ENCODE results near the gene GANAB. TPM values are rescaled to one million over a fixed set of nuclear protein-coding genes. Genes with fewer than 3 reads are reported as not detected.

The GANAB gene
- total RNA-seq, 4 donors from 2014 or later: 76.0 to 118 (median 102) TPM

DNA sequence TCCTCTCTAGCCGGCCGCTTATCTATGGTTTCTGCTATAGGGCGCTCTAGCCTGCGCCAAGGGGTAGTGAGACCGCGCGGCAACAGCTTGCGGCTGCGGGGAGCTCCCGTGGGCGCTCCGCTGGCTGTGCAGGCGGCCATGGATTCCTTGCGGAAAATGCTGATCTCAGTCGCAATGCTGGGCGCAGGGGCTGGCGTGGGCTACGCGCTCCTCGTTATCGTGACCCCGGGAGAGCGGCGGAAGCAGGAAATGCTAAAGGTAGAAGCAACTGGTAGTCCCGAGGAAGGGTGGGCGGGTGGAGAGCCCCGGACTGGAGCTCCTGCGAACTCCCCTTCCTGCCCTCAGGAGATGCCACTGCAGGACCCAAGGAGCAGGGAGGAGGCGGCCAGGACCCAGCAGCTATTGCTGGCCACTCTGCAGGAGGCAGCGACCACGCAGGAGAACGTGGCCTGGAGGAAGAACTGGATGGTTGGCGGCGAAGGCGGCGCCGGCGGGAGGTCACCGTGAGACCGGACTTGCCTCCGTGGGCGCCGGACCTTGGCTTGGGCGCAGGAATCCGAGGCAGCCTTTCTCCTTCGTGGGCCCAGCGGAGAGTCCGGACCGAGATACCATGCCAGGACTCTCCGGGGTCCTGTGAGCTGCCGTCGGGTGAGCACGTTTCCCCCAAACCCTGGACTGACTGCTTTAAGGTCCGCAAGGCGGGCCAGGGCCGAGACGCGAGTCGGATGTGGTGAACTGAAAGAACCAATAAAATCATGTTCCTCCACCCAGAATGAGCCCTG lies 25.4 kb upstream of the GANAB start, which contains the start of the genes LBHD1 and UQCC3:
Gene LBHD1, minus strand, starts transcription at position 660 of the 782 bp plus-strand sequence. CDS start 2,236 bp downstream, outside the sequence.
Gene UQCC3, plus strand, starts transcription at position 66 of the 782 bp plus-strand sequence. Its CDS starts 73 bp downstream, at position 139.
- peaks cover 20% of the 10 kb centered on the region for H3K36me3 ChIP-seq
- TF ChIP-seq EP300 (IDR thresholded peaks at IDR 0.05): no peak
- peak in 1 of 3 donors; percentile 23 for TF ChIP-seq POLR2AphosphoS5 (IDR thresholded peaks at IDR 0.05)
- peak in 1 of 2 donors; percentile 50 for TF ChIP-seq POLR2A (IDR thresholded peaks at IDR 0.05)
- TF ChIP-seq, protein P1, sequence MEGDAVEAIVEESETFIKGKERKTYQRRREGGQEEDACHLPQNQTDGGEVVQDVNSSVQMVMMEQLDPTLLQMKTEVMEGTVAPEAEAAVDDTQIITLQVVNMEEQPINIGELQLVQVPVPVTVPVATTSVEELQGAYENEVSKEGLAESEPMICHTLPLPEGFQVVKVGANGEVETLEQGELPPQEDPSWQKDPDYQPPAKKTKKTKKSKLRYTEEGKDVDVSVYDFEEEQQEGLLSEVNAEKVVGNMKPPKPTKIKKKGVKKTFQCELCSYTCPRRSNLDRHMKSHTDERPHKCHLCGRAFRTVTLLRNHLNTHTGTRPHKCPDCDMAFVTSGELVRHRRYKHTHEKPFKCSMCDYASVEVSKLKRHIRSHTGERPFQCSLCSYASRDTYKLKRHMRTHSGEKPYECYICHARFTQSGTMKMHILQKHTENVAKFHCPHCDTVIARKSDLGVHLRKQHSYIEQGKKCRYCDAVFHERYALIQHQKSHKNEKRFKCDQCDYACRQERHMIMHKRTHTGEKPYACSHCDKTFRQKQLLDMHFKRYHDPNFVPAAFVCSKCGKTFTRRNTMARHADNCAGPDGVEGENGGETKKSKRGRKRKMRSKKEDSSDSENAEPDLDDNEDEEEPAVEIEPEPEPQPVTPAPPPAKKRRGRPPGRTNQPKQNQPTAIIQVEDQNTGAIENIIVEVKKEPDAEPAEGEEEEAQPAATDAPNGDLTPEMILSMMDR (IDR thresholded peaks at IDR 0.05): no peak
- H3K27me3 ChIP-seq: no peaks in the 10 kb centered on the region
- DNase-seq (ENCODE audit: low spot score in 2 of 2): peak; percentile 85 to 89
- H3K9me3 ChIP-seq: no peaks in the 10 kb centered on the region
- peaks cover 49% of the 10 kb centered on the region for H3K4me1 ChIP-seq
- peak within 1 kb of the TSS; percentile 89 for H3K27ac ChIP-seq
- peak within 1 kb of the TSS; percentile 86 for H3K4me3 ChIP-seq
- WGBS: 3% methylated on average over 10 of the region's 59 CpGs

DNA sequence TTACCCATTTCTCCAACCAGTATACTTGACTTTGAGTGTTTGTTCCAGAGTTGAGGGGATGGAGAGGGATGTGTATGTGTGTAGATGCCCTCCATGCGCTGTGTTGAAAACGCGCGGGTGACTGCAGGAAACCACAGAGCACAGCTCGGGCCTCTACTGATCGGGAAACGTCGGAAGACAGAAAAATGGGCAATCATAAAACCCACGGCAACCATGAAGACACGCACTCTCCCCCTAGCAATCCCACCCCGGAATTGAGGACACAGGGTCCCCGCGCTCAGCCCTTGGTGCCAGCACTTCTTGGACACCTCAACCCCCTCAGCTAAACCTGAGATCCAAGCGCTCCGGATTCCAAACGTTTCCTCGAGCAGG lies 24.8 kb upstream of the GANAB start:
- Histone ChIP-seq H3K27ac (peak overlapping the region; percentile 89), H3K4me3 (peak overlapping the region; percentile 86), H3K27me3 (no peaks in the 10 kb centered on the region), H3K4me1 (peaks cover 53% of the 10 kb centered on the region), H3K36me3 (peaks cover 18% of the 10 kb centered on the region), H3K9me3 (no peaks in the 10 kb centered on the region)
- DNase-seq (ENCODE audit: low spot score in 2 of 2): no peak
- WGBS: 0% methylated on average over 13 of the region's 17 CpGs
- TF ChIP-seq POLR2A (IDR thresholded peaks at IDR 0.05) (no peak), EP300 (IDR thresholded peaks at IDR 0.05) (no peak), POLR2AphosphoS5 (IDR thresholded peaks at IDR 0.05) (no peak)
- TF ChIP-seq, protein P1 (IDR thresholded peaks at IDR 0.05): no peak

DNA sequence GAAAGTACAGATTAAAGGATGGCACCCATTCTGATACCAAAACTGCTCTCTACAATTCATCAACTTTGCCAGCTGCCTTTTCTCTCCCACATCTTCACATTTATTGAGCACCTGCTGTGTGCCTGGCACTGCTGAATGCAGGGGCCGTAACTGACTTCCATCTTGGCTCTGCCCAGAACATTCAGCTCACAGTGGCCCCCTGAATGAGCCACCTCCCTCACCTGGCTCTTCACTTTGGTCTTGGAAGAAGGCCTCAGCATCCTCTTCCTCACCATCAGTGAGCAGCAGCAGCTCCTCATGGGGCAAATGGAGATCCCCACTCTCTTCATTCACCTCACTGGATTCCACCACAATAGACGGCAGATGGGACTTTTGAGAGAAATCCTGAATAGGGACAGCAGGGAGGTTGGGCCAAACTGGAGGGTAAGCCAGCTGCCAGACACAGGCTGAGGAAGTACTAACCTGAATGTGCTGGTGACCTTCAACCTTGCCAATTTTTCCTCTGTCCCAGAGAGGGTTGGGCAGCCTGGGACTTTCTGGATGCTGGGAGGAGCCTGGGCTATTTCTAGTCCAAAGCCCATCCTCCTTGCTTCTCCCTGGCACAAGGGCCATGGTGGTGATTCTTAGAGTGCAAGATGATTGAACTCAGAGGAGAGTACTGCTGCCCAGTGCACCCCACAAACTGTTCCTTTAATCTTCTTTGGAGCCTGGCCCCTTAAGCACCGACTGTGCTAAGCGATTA lies 23.2 kb upstream of the GANAB start:
- 75% methylated on average over 4 of the region's 4 CpGs for WGBS
- Histone ChIP-seq H3K4me3 (no peak overlapping the region), H3K4me1 (peaks cover 60% of the 10 kb centered on the region), H3K36me3 (peaks cover 8% of the 10 kb centered on the region), H3K27me3 (no peaks in the 10 kb centered on the region), H3K27ac (no peak overlapping the region), H3K9me3 (no peaks in the 10 kb centered on the region)
- no peak for TF ChIP-seq EP300 (IDR thresholded peaks at IDR 0.05)
- TF ChIP-seq, protein P1 (IDR thresholded peaks at IDR 0.05): no peak
- no peak for TF ChIP-seq POLR2A (IDR thresholded peaks at IDR 0.05)
- TF ChIP-seq POLR2AphosphoS5 (IDR thresholded peaks at IDR 0.05): no peak
- no peak for DNase-seq (ENCODE audit: low spot score in 2 of 2)

DNA sequence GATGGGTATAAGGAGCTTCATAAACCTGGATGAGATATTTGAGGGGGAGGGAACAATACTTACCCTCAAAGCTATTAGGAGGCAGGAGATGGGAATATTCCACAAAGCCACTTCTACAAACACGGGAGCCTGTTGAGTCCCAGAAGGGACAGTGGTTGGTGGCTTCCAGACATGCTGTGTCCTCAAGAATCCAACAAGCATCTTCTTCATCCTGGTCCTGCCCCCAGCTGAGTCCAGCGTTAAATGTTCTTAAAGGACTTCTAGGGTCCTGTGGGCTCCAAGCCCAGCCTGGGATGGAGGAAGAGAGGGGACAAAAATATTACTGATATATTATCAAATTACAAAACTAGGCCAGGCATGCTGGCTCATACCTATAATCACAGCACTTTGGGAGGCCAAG lies 21.0 kb upstream of the GANAB start:
- no peak overlapping the region for H3K4me3 ChIP-seq

More for the DNA sequence above, 21.0 kb upstream of the GANAB start:
- Histone ChIP-seq H3K27me3 (no peaks in the 10 kb centered on the region), H3K27ac (no peak overlapping the region), H3K4me1 (peaks cover 61% of the 10 kb centered on the region), H3K9me3 (no peaks in the 10 kb centered on the region), H3K36me3 (peaks cover 15% of the 10 kb centered on the region)
- TF ChIP-seq POLR2A (IDR thresholded peaks at IDR 0.05) (no peak), POLR2AphosphoS5 (IDR thresholded peaks at IDR 0.05) (no peak), EP300 (IDR thresholded peaks at IDR 0.05) (no peak)
- TF ChIP-seq, protein P1 (IDR thresholded peaks at IDR 0.05): no peak
- no peak for DNase-seq (ENCODE audit: low spot score in 2 of 2)
- WGBS: 100% methylated on average over 2 of the region's 2 CpGs
